ENCODE data around the gene PHACTR3.

Gene PHACTR3

DNA sequence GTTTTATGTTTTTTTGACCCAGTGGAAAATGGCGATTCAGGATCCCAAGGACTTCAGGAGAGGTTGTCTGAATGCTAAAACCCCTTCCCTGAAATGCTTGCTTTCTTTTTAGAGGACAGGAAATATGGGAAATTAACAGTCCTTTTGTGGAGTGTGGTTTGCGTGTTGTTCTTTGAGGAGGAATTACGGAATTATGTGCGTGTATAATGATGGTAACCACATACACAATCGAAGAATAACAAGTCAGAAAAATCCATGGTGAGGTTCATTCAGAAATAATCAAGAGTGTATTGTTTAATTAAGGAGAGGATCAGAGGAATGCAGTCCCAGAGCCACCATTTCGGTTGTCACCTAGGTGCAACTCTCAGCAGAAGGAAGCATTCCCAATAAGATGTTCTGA, 73.2 kb downstream of the PHACTR3 start:
- Histone ChIP-seq H3K27ac (no peak overlapping the region), H3K4me3 (no peak overlapping the region)
- TF ChIP-seq, protein P1, sequence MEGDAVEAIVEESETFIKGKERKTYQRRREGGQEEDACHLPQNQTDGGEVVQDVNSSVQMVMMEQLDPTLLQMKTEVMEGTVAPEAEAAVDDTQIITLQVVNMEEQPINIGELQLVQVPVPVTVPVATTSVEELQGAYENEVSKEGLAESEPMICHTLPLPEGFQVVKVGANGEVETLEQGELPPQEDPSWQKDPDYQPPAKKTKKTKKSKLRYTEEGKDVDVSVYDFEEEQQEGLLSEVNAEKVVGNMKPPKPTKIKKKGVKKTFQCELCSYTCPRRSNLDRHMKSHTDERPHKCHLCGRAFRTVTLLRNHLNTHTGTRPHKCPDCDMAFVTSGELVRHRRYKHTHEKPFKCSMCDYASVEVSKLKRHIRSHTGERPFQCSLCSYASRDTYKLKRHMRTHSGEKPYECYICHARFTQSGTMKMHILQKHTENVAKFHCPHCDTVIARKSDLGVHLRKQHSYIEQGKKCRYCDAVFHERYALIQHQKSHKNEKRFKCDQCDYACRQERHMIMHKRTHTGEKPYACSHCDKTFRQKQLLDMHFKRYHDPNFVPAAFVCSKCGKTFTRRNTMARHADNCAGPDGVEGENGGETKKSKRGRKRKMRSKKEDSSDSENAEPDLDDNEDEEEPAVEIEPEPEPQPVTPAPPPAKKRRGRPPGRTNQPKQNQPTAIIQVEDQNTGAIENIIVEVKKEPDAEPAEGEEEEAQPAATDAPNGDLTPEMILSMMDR (IDR thresholded peaks at IDR 0.05): no peak
- peak; percentile 14 for DNase-seq (ENCODE audit: low spot score)

DNA sequence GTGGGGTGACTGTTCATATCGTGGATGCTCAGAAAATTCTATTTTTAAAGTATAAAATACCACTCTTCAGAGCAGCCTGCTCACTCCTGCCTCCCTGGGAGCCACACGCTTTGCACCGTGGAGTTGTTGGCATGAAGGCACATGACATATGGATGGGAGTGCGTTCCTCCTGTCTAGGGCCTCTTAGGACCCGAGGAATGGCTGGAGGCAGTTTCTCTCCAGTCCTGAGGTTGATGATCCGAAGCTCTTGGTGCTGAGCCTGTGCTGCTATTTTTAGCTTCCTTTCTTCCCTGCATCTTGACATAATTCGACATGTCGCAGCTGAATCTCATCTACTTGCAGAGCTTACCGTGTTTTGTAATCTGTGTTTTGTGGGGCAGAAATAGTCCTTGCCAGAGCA, 73.9 kb downstream of the PHACTR3 start:
- Histone ChIP-seq H3K4me3 (no peak overlapping the region), H3K27ac (no peak overlapping the region)
- TF ChIP-seq, protein P1 (IDR thresholded peaks at IDR 0.05): no peak
- peak; percentile 28 for DNase-seq (ENCODE audit: low spot score)

DNA sequence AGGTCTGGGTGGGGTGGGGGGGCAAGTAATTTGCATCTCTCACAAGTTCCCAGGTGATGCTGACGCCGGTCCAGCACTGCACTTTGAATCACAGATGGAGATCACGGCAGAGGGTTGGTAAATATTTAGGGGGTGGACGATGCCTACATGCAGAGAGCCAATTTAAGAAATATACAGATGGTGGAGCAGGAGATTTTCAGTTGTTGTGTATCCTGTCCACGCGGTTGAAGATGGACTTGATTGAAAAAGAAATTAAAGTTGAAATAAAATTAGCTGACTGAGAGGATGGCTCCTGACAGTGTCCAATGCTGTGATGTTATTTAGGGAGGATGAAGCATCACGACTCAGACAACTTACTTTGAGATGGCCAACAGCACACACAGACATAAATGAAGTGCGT, 74.6 kb downstream of the PHACTR3 start:
- no peak for DNase-seq (ENCODE audit: low spot score)
- TF ChIP-seq, protein P1 (IDR thresholded peaks at IDR 0.05): no peak
- no peak overlapping the region for H3K4me3 ChIP-seq
- no peak overlapping the region for H3K27ac ChIP-seq

GRCh38 chr20:59680148-59680650, 75.9 kb downstream of the PHACTR3 start:
- DNase-seq (ENCODE audit: low spot score): peak; percentile 22
- TF ChIP-seq, protein P1 (IDR thresholded peaks at IDR 0.05): no peak
- Histone ChIP-seq H3K4me3 (no peak overlapping the region), H3K27ac (no peak overlapping the region)

GRCh38 chr20:59680852-59681251, 76.5 kb downstream of the PHACTR3 start:
- DNase-seq (ENCODE audit: low spot score): no peak
- TF ChIP-seq, protein P1 (IDR thresholded peaks at IDR 0.05): no peak
- Histone ChIP-seq H3K4me3 (no peak overlapping the region), H3K27ac (no peak overlapping the region)

GRCh38 chr20:59682603-59683002, 78.3 kb downstream of the PHACTR3 start:
- TF ChIP-seq, protein P1 (IDR thresholded peaks at IDR 0.05): no peak
- Histone ChIP-seq H3K27ac (no peak overlapping the region), H3K4me3 (no peak overlapping the region)
- DNase-seq (ENCODE audit: low spot score): no peak

DNA sequence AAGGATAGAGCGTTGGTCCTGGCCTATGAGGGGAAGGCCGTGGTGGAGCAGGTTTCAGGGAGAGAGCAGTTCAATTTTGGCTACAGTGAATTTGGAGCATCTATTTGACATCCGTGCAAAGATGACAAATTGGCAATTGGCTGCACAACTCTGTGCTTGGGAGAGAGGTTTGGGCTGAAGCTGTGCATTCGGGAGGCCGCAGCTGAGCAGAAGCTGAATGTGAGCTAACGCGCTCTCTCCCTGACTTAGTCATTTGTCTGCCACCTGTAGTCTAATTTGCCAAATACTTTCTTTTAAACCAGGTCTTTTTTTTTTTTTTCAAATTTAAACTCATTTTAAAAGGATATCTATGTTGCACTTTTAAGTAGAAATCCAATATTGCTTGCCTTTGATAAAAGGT, 78.8 kb downstream of the PHACTR3 start:
- TF ChIP-seq, protein P1 (IDR thresholded peaks at IDR 0.05): no peak
- Histone ChIP-seq H3K4me3 (no peak overlapping the region), H3K27ac (no peak overlapping the region)
- no peak for DNase-seq (ENCODE audit: low spot score)

Measured in coronary artery (tissue), 2 donors.